ENCODE results near the gene CSTB. TPM values are rescaled to one million over a fixed set of nuclear protein-coding genes. Genes with fewer than 3 reads are reported as not detected.

CSTB gene
- polyA plus RNA-seq, 1 donor, result 34.9 TPM

- DNase-seq, result no peak
Observed at GRCh38 chr21:43812139-43812821, 36.2 kb upstream of the CSTB start.

GRCh38 chr21:43811262-43812105 is 35.4 kb upstream of the CSTB start:
- no peak for DNase-seq

GRCh38 chr21:43810505-43811261 is 34.6 kb upstream of the CSTB start:
- peak; percentile 53 for DNase-seq

GRCh38 chr21:43809853-43810504 is 33.9 kb upstream of the CSTB start:
- DNase-seq, result no peak

- DNase-seq, result no peak
Observed at GRCh38 chr21:43809346-43809799, 33.3 kb upstream of the CSTB start.

GRCh38 chr21:43808832-43809251 is 32.7 kb upstream of the CSTB start:
- DNase-seq, result no peak

GRCh38 chr21:43808367-43808766 is 32.3 kb upstream of the CSTB start:
- DNase-seq, result no peak

GRCh38 chr21:43806017-43806710 is 30.1 kb upstream of the CSTB start:
- DNase-seq, result no peak

- no peak for DNase-seq
Observed at GRCh38 chr21:43805275-43805800, 29.2 kb upstream of the CSTB start.

GRCh38 chr21:43803558-43804300 is 27.6 kb upstream of the CSTB start:
- no peak for DNase-seq

GRCh38 chr21:43802713-43803313 is 26.7 kb upstream of the CSTB start:
- DNase-seq, result no peak

- no peak for DNase-seq
Observed at GRCh38 chr21:43801006-43801783, 25.1 kb upstream of the CSTB start.

- DNase-seq, result no peak
Observed at GRCh38 chr21:43800566-43800965, 24.5 kb upstream of the CSTB start.

- DNase-seq, result no peak
Observed at GRCh38 chr21:43800124-43800523, 24.0 kb upstream of the CSTB start.

GRCh38 chr21:43799301-43799840 is 23.3 kb upstream of the CSTB start:
- DNase-seq, result no peak

GRCh38 chr21:43797925-43798715 is 22.0 kb upstream of the CSTB start:
- no peak for DNase-seq

GRCh38 chr21:43797415-43797814 is 21.3 kb upstream of the CSTB start:
- no peak for DNase-seq

- DNase-seq, result no peak
Observed at GRCh38 chr21:43794857-43795256, 18.7 kb upstream of the CSTB start.
